Esophagus muscularis mucosa (tissue), 4 donors: ENCODE results near the gene ATP1A1. TPM values are rescaled to one million over a fixed set of nuclear protein-coding genes. Genes with fewer than 3 reads are reported as not detected.

Experiments used
- DNase-seq: peaks from one replicate; pipeline ENCODE4 v3.0.0-alpha.2; 2017; ENCODE audit errors: extremely low spot score
- H3K27ac ChIP-seq, 4 donors: fragments of 200-600 bp; sonication (generic); replicated peaks in 1 of 4; 1 replicate in 3 of 4; 2 replicates in 1 of 4; pipeline ENCODE4 v1.5.1; 2016 to 2019; ENCODE audit warnings: mild to moderate bottlenecking in 1 of 4
- H3K27me3 ChIP-seq, 4 donors: fragments of 200-600 bp; sonication (generic); one replicate each; pipeline versions ENCODE4 v1.5.1 to v1.6.0; 2016 to 2019
- H3K36me3 ChIP-seq, 4 donors: fragments of 200-600 bp; sonication (generic); one replicate each; pipeline ENCODE4 v1.5.1; 2016 to 2019
- H3K4me1 ChIP-seq, 4 donors: fragments of 200-600 bp; sonication (generic); one replicate each; pipeline ENCODE4 v1.5.1; 2016 to 2019
- H3K4me3 ChIP-seq, 4 donors: fragments of 200-600 bp; sonication (generic); 1 replicate in 2 of 4; 2 replicates in 2 of 4; pipeline ENCODE4 v1.5.1; 2016 to 2019; ENCODE audit warnings: mild to moderate bottlenecking in 4 of 4, moderate library complexity in 1 of 4
- H3K9me3 ChIP-seq, 4 donors: fragments of 200-600 bp; sonication (generic); 1 replicate in 3 of 4; 2 replicates in 1 of 4; pipeline ENCODE4 v1.5.1; 2016 to 2019
- CTCF ChIP-seq, 3 experiments: fragments of 200-600 bp in 2 of 3; fragments of 450-650 bp in 1 of 3; sonication (generic) in 2 of 3; IDR thresholded peaks; one replicate each; pipeline ENCODE4 v1.5.1; 2017 to 2019; ENCODE audit warnings: antibody characterized with exemption in 3 of 3, mild to moderate bottlenecking in 2 of 3, moderate library complexity in 1 of 3
- EP300 ChIP-seq: sonication (generic); formaldehyde crosslinking; IDR thresholded peaks from one replicate; pipeline ENCODE4 v1.6.1; 2017; ENCODE audit warnings: antibody characterized with exemption
- POLR2A ChIP-seq: fragments of 450-650 bp; IDR thresholded peaks from one replicate; pipeline ENCODE4 v1.6.1; 2017; ENCODE audit warnings: antibody characterized with exemption, moderate library complexity, mild to moderate bottlenecking, low read depth
- POLR2AphosphoS5 ChIP-seq, 2 donors: sonication (generic); formaldehyde crosslinking; IDR thresholded peaks; one replicate each; pipeline ENCODE4 v1.6.1; 2017; ENCODE audit warnings: antibody characterized with exemption in 2 of 2
- WGBS: methylation state at CpG from one replicate; pipeline ENCODE4 v1.1.5; 2018; 5-methylcytosine and 5-hydroxymethylcytosine counted together
- intact Hi-C: fragments of 100-400 bp; cut with DNase I; formaldehyde crosslinking; loops from one replicate; pipeline ENCODE4 v1.15.1; 2023
- total RNA-seq, 4 donors: library from RNA; depleted of rRNA; stranded (reverse); fragments of >200 nt; gene quantifications; one replicate each; pipeline versions ENCODE4 v1.1.0 to v1.2.1, GENCODE V29; 2016

Gene ATP1A1
- total RNA-seq, 4 donors from 2014 or later = 90.1 to 196 (median 157) TPM

GRCh38 chr1:116424863-116425262, 51.8 kb downstream of the ATP1A1 start:
- Histone ChIP-seq H3K27ac (no peak overlapping the region), H3K36me3 (no peaks in the 10 kb centered on the region), H3K4me3 (no peak overlapping the region), H3K9me3 (no peaks in the 10 kb centered on the region), H3K4me1 (no peaks in the 10 kb centered on the region), H3K27me3 (no peaks in the 10 kb centered on the region)
- TF ChIP-seq POLR2AphosphoS5 (IDR thresholded peaks at IDR 0.05) = no peak
- no peak for TF ChIP-seq EP300
- no peak for TF ChIP-seq POLR2A
- no peak for TF ChIP-seq CTCF (IDR thresholded peaks at IDR 0.05)
- 83% methylated on average over 1 of the region's 1 CpG for WGBS
- peak; percentile 47 for DNase-seq
- intact Hi-C loops = no loop called here

- no peaks in the 10 kb centered on the region for H3K36me3 ChIP-seq
- intact Hi-C loops = no loop called here
- no peaks in the 10 kb centered on the region for H3K9me3 ChIP-seq
- no peaks in the 10 kb centered on the region for H3K27me3 ChIP-seq
- no peak overlapping the region for H3K4me3 ChIP-seq
- TF ChIP-seq EP300 = no peak
- TF ChIP-seq CTCF (IDR thresholded peaks at IDR 0.05) = no peak
- TF ChIP-seq POLR2AphosphoS5 (IDR thresholded peaks at IDR 0.05) = no peak
- no peak for TF ChIP-seq POLR2A
- 100% methylated on average over 2 of the region's 5 CpGs for WGBS
- no peak overlapping the region for H3K27ac ChIP-seq
- H3K4me1 ChIP-seq = no peaks in the 10 kb centered on the region
- peak; percentile 39 for DNase-seq
These were observed 52.9 kb downstream of the ATP1A1 start for GRCh38 chr1:116425987-116426386.

- H3K9me3 ChIP-seq = no peaks in the 10 kb centered on the region
- no peak overlapping the region for H3K4me3 ChIP-seq
- no peaks in the 10 kb centered on the region for H3K27me3 ChIP-seq
- intact Hi-C loops = no loop called here
- H3K4me1 ChIP-seq = no peaks in the 10 kb centered on the region
- DNase-seq = peak; percentile 70
- no peak overlapping the region for H3K27ac ChIP-seq
- H3K36me3 ChIP-seq = no peaks in the 10 kb centered on the region
- WGBS = no CpG with 5 or more reads among the region's 9 CpGs
- no peak for TF ChIP-seq POLR2AphosphoS5 (IDR thresholded peaks at IDR 0.05)
These were observed 53.4 kb downstream of the ATP1A1 start for GRCh38 chr1:116426401-116426800.

- TF ChIP-seq EP300 = no peak
- no peak for TF ChIP-seq POLR2A
- no peak for TF ChIP-seq CTCF (IDR thresholded peaks at IDR 0.05)
- TF ChIP-seq POLR2AphosphoS5 (IDR thresholded peaks at IDR 0.05) = no peak
- intact Hi-C loops = no loop called here
- WGBS = 88% methylated on average over 6 of the region's 6 CpGs
These were observed 55.5 kb downstream of the ATP1A1 start for GRCh38 chr1:116428576-116428975.

GRCh38 chr1:116429821-116430374, 56.9 kb downstream of the ATP1A1 start:
- no peaks in the 10 kb centered on the region for H3K36me3 ChIP-seq
- peaks cover 0 to 9% (median 0%) of the 10 kb centered on the region in 4 donors for H3K9me3 ChIP-seq
- TF ChIP-seq EP300 = no peak
- no peak for TF ChIP-seq CTCF (IDR thresholded peaks at IDR 0.05)
- no peak for TF ChIP-seq POLR2A
- TF ChIP-seq POLR2AphosphoS5 (IDR thresholded peaks at IDR 0.05) = no peak
- no peaks in the 10 kb centered on the region for H3K27me3 ChIP-seq
- no peak overlapping the region for H3K27ac ChIP-seq
- DNase-seq = peak; percentile 77
- no peak overlapping the region for H3K4me3 ChIP-seq
- intact Hi-C loops = no loop called here
- no peaks in the 10 kb centered on the region for H3K4me1 ChIP-seq
- WGBS = 96% methylated on average over 2 of the region's 2 CpGs

More at GRCh38 chr1:116428576-116428975, 55.5 kb downstream of the ATP1A1 start:
- no peaks in the 10 kb centered on the region for H3K27me3 ChIP-seq
- no peaks in the 10 kb centered on the region for H3K4me1 ChIP-seq
- H3K9me3 ChIP-seq = no peaks in the 10 kb centered on the region
- DNase-seq = peak; percentile 60
- no peak overlapping the region for H3K27ac ChIP-seq
- no peak overlapping the region for H3K4me3 ChIP-seq
- H3K36me3 ChIP-seq = no peaks in the 10 kb centered on the region
